Heart left ventricle (tissue), 16 donors: Measurements from ENCODE around the gene SCN3B. TPM values are rescaled to one million over a fixed set of nuclear protein-coding genes. Genes with fewer than 3 reads are reported as not detected.

ENCODE experiments used
- ATAC-seq, 4 donors: fragments of 200-7000 bp; cut with Tn5 transposase; one replicate each; pipeline ENCODE4 v1.9.1; 2020 to 2022; ENCODE audit warnings: moderate library complexity in 4 of 4, mild to moderate bottlenecking in 3 of 4, moderate number of reproducible peaks in 1 of 4
- DNase-seq, 5 donors: peaks; one replicate each; pipeline ENCODE4 v3.0.0-alpha.2; 2020
- H3K27ac ChIP-seq, 12 donors: fragments of 200-600 bp; sonication (generic) in 4 of 12; one replicate each; pipeline versions ENCODE4 v1.5.0 to v1.8.0; 2016 to 2022; ENCODE audit warnings: mild to moderate bottlenecking in 2 of 12
- H3K27me3 ChIP-seq, 9 donors: fragments of 200-600 bp; sonication (generic) in 2 of 9; one replicate each; pipeline versions ENCODE4 v1.5.1 to v1.8.0; 2016 to 2022; ENCODE audit warnings: mild to moderate bottlenecking in 3 of 9
- H3K36me3 ChIP-seq, 9 donors: fragments of 200-600 bp; sonication (generic) in 2 of 9; one replicate each; pipeline versions ENCODE4 v1.5.0 to v1.8.0; 2018 to 2022; ENCODE audit warnings: mild to moderate bottlenecking in 2 of 9
- H3K4me1 ChIP-seq, 12 donors: fragments of 200-600 bp; sonication (generic) in 4 of 12; one replicate each; pipeline versions ENCODE4 v1.5.0 to v1.8.0; 2016 to 2022; ENCODE audit warnings: mild to moderate bottlenecking in 3 of 12
- H3K4me3 ChIP-seq, 12 donors: fragments of 200-600 bp; sonication (generic) in 4 of 12; one replicate each; pipeline versions ENCODE4 v1.5.0 to v1.8.0; 2017 to 2022; ENCODE audit warnings: mild to moderate bottlenecking in 9 of 12, moderate library complexity in 4 of 12
- H3K9me3 ChIP-seq, 12 donors: fragments of 200-600 bp; sonication (generic) in 4 of 12; one replicate each; pipeline versions ENCODE4 v1.5.0 to v1.8.0; 2016 to 2022; ENCODE audit warnings: mild to moderate bottlenecking in 1 of 12
- CTCF ChIP-seq, 12 donors: fragments of 200-600 bp; sonication (generic) in 4 of 12; IDR thresholded peaks; one replicate each; pipeline versions ENCODE4 v1.5.0 to v1.8.0; 2018 to 2022; ENCODE audit warnings: antibody characterized with exemption in 12 of 12, mild to moderate bottlenecking in 5 of 12
- POLR2A ChIP-seq, 2 donors: fragments of 450-650 bp; IDR thresholded peaks; one replicate each; pipeline ENCODE4 v1.6.1; 2017; ENCODE audit warnings: antibody characterized with exemption in 2 of 2, mild to moderate bottlenecking in 2 of 2, moderate library complexity in 2 of 2
- WGBS, 4 donors: extraction: QIAGEN DNeasy Blood & Tissue Kit in 2 of 4; methylation state at CpG; one replicate each; pipeline versions ENCODE4 v1.1.5 to v1.1.7; 2013 to 2018; 5-methylcytosine and 5-hydroxymethylcytosine counted together
- intact Hi-C, 10 donors: fragments of 100-400 bp; cut with DNase I; formaldehyde crosslinking; loops; one replicate each; pipeline versions ENCODE4 v1.11.1 to v1.14.2; 2022
- polyA plus RNA-seq, 2 donors: library from polyadenylated mRNA; stranded (reverse); fragments of 200-250 nt; gene quantifications; one replicate each; pipeline ENCODE4 v1.2.3, GENCODE V29; 2013
- total RNA-seq, 9 donors: library from RNA; depleted of rRNA in 2 of 9; stranded (reverse); fragments of >200 nt in 2 of 9; fragmentation: NEBNext Ultra II Directional in 3 of 9; extraction: Animal tissue kit (Norgen Biotek cat#: 25700) in 3 of 9; gene quantifications; one replicate each; pipeline versions ENCODE4 v1.1.0 to v1.2.4, GENCODE V29; 2016 to 2023
- donor health status: ischemic (EF 13 %, LVEDD 7.1; RV severe dilation, severe dysfunction).
- donor health status: healthy with polysubstance abuse.
- donor health status: DM: no; HTN: yes; CAD: no.
- donor health status: DM: no; HTN: no; CAD: no.
- donor health status: ischemic (EF 25% LVEDD 6.9; RV normal size, moderate dysfunction).
- donor health status: ischemic (EF 25% LVEDD 5.7; RV mildly dilated, moderate dysfunction).
- donor health status: healthy.
- donor health status: DM: yes; HTN: yes; CAD: no.
- donor health status: ischemic (EF 35%, LVEDD 5.7; RV mildly dilated, moderate dysfunction).
- donor health status: nonischemic (EF 11% LVEDD 7.7; RV severe dilation, severe dysfunction).
- donor health status: DM: yes; HTN: yes; CAD: no.
- donor health status: PGD.
- donor health status: ischemic (EF 29% LVEDD 5.4; RV normal size, mild dysfunction).
- donor health status: nonischemic (EF 23%, LVEDD 6.1; RV moderate dilation, normal function).

Gene SCN3B
- total and polyA plus RNA-seq, 11 donors = 0.63 to 3.8 (median 0.91) TPM

DNA sequence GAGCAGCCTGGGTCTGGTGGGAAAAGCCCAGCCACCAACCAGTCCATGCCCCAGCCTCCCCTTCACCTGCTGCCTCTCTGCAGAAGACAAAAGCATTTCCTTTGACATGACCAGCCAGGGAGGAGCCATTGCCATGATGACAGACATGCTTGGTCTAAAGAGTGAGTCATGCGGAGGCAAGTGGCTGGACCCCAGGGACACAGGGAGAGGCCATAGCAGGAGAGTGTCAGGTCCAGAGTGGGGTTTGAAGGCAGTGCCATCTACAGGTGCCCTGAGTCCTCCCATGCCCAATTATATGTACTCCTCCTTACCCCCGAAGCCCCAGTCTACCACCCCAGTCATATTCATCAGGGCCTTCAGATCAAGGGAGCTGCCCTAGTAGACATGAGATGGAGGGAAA, 67.4 kb downstream of the SCN3B start:
- DNase-seq (no peak), ATAC-seq (no peak)
- Histone ChIP-seq H3K36me3 (peaks cover 0 to 7% (median 0%) of the 10 kb centered on the region in 9 donors), H3K4me3 (no peak overlapping the region), H3K27ac (no peak overlapping the region), H3K27me3 (no peaks in the 10 kb centered on the region), H3K9me3 (no peaks in the 10 kb centered on the region), H3K4me1 (peaks cover 0 to 18% (median 0%) of the 10 kb centered on the region in 12 donors)
- intact Hi-C loops = loop anchor here in 1 of 10 donors (2.0 kb wide), 1 partner anchor 120 kb away; no protein-coding TSS in a partner anchor
- TF ChIP-seq CTCF (IDR thresholded peaks at IDR 0.05) (no peak), POLR2A (IDR thresholded peaks at IDR 0.05) (no peak)
- 90 to 98% (median 95%) methylated on average over 1 to 2 of the region's 2 CpGs for WGBS, 4 donors

DNA sequence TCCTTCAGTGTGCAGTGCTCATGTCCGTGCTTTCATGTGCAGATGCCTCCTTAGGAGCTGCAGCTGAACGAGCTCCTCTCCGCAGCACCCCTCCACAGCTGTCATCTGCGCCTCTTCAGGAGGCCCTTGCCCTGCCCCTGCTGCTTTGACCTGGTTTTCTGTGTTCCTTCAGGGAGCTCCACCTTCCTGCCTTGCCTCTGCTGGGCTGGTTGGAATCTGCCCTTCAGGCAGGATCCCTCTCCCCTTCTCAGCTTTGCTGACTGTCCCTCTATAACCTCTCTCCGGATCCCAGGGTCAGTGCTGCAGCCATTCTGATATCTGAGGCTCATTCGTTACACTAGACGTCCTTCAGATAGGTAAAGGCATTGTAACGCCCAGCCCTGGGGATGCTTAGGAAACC, 67.9 kb downstream of the SCN3B start:
- 87 to 93% (median 92%) methylated on average over 8 of the region's 8 CpGs for WGBS, 4 donors
- no peaks in the 10 kb centered on the region for H3K27me3 ChIP-seq
- no peak overlapping the region for H3K27ac ChIP-seq
- no peaks in the 10 kb centered on the region for H3K9me3 ChIP-seq
- no peak overlapping the region for H3K4me3 ChIP-seq
- peaks cover 0 to 18% (median 0%) of the 10 kb centered on the region in 12 donors for H3K4me1 ChIP-seq
- no peak for DNase-seq
- TF ChIP-seq POLR2A (IDR thresholded peaks at IDR 0.05) (no peak), CTCF (IDR thresholded peaks at IDR 0.05) (no peak)
- H3K36me3 ChIP-seq = peaks cover 0 to 7% (median 0%) of the 10 kb centered on the region in 9 donors
- ATAC-seq = no peak
- intact Hi-C loops = loop anchor here in 1 of 10 donors (2.0 kb wide), 1 partner anchor 120 kb away; no protein-coding TSS in a partner anchor

GRCh38 chr11:123585706-123586105, 68.7 kb downstream of the SCN3B start:
- no peak for ATAC-seq
- no peaks in the 10 kb centered on the region for H3K9me3 ChIP-seq
- H3K27ac ChIP-seq = no peak overlapping the region
- H3K4me3 ChIP-seq = no peak overlapping the region
- intact Hi-C loops = loop anchor here in 1 of 10 donors (2.0 kb wide), 1 partner anchor 121 kb away; no protein-coding TSS in a partner anchor
- no peak for TF ChIP-seq POLR2A (IDR thresholded peaks at IDR 0.05)
- H3K36me3 ChIP-seq = no peaks in the 10 kb centered on the region
- peaks cover 0 to 14% (median 0%) of the 10 kb centered on the region in 12 donors for H3K4me1 ChIP-seq
- no peaks in the 10 kb centered on the region for H3K27me3 ChIP-seq
- DNase-seq = no peak
- WGBS, 4 donors = 67 to 73% (median 69%) methylated on average over 5 of the region's 5 CpGs

- Histone ChIP-seq H3K4me1 (peaks cover 0 to 11% (median 0%) of the 10 kb centered on the region in 12 donors), H3K36me3 (no peaks in the 10 kb centered on the region), H3K27me3 (no peaks in the 10 kb centered on the region), H3K4me3 (no peak overlapping the region), H3K9me3 (no peaks in the 10 kb centered on the region), H3K27ac (no peak overlapping the region)
- 62 to 81% (median 71%) methylated on average over 5 of the region's 5 CpGs for WGBS, 4 donors
- no peak for DNase-seq
- TF ChIP-seq POLR2A (IDR thresholded peaks at IDR 0.05) = no peak
- TF ChIP-seq CTCF (IDR thresholded peaks at IDR 0.05) = no peak
- intact Hi-C loops = no loop called here
- no peak for ATAC-seq
Measured at GRCh38 chr11:123585206-123585605, 69.2 kb downstream of the SCN3B start.

DNA sequence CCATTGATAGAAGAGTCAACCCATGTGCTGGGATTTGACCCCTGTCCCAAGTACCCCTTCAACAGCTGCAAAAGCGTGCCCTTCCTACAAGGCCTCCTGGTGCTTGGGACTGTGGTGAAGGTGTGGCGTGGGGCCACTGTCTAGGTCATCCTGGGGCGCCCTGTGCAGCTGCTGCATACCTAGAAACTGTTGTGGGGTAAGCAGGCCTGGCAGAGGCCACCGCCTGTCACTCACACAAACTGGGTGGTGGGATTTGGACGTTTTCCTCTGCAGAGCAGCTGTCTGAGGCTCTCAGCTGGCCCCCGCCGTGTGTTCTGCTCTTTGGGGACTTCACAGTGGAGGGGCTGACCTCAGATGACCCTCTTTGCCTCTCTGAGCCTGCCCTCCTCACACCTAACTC, 69.7 kb downstream of the SCN3B start:
- no peaks in the 10 kb centered on the region for H3K9me3 ChIP-seq
- intact Hi-C loops = loop anchor here in 5 of 10 donors (5.0 kb wide), 1 partner anchor 123 kb away; no protein-coding TSS in a partner anchor
- no peak for DNase-seq
- no peak for ATAC-seq
- WGBS, 4 donors = 82 to 95% (median 84%) methylated on average over 7 of the region's 7 CpGs
- TF ChIP-seq POLR2A (IDR thresholded peaks at IDR 0.05) = no peak
- TF ChIP-seq CTCF (IDR thresholded peaks at IDR 0.05) = no peak
- no peaks in the 10 kb centered on the region for H3K36me3 ChIP-seq
- H3K27me3 ChIP-seq = no peaks in the 10 kb centered on the region
- peaks cover 0 to 7% (median 0%) of the 10 kb centered on the region in 12 donors for H3K4me1 ChIP-seq
- no peak overlapping the region for H3K4me3 ChIP-seq
- H3K27ac ChIP-seq = no peak overlapping the region
